ENCODE data around the gene ENTPD7.

The ENTPD7 gene

DNA sequence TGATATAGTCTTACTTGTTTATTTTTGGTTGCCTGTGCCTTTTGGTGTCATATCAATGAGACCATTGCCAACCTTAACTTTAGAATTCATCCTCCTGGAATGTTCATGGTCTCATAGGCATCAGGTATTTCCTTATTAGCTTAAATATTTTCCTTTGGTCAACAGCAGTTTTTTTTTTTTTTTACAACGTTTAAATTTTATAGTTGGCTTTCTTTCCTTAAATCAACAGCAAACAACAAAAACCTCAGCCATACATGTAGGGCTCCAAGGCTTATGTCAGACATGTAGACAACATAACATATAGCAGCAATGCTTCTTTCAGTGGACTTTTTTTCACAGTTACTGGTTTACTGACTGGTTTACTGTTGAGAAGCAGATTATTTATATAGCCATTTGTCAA is 22.7 kb downstream of the ENTPD7 start:
- Histone ChIP-seq H3K36me3 (replicated peaks; ENCODE audit: insufficient read depth, low read length) (no peaks in the 10 kb centered on the region; the same call in 1 of the 2 replicates), H3K4me1 (ENCODE audit: low read length) (no peaks in the 10 kb centered on the region), H3K9me2 (replicated peaks; ENCODE audit: insufficient read depth, low read length) (no peaks in the 10 kb centered on the region), H3K4me3 (ENCODE audit: low read length) (no peak overlapping the region), H3K27ac (ENCODE audit: low read length) (no peak overlapping the region), H3K27me3 (replicated peaks; ENCODE audit: insufficient read depth, low read length) (no peaks in the 10 kb centered on the region), H4K20me1 (ENCODE audit: insufficient read depth, low read length) (no peaks in the 10 kb centered on the region), H2AFZ (ENCODE audit: low read length) (no peak overlapping the region), H3K9me3 (replicated peaks; ENCODE audit: insufficient read depth, low read length) (no peaks in the 10 kb centered on the region), H3K4me2 (ENCODE audit: low read depth, low read length) (no peak overlapping the region), H3F3A (ENCODE audit: insufficient read depth, low read length) (no peaks in the 10 kb centered on the region), H3K9ac (ENCODE audit: low read length) (no peak overlapping the region), H3K79me2 (ENCODE audit: low read length) (no peaks in the 10 kb centered on the region)
- TF ChIP-seq EZH2phosphoT487 (IDR thresholded peaks at IDR 0.05; ENCODE audit: low read length) = no peak
- no peak for TF ChIP-seq EZH2 (optimal IDR thresholded peaks at IDR 0.05; ENCODE audit: low read depth, low read length)
- TF ChIP-seq, protein P1, sequence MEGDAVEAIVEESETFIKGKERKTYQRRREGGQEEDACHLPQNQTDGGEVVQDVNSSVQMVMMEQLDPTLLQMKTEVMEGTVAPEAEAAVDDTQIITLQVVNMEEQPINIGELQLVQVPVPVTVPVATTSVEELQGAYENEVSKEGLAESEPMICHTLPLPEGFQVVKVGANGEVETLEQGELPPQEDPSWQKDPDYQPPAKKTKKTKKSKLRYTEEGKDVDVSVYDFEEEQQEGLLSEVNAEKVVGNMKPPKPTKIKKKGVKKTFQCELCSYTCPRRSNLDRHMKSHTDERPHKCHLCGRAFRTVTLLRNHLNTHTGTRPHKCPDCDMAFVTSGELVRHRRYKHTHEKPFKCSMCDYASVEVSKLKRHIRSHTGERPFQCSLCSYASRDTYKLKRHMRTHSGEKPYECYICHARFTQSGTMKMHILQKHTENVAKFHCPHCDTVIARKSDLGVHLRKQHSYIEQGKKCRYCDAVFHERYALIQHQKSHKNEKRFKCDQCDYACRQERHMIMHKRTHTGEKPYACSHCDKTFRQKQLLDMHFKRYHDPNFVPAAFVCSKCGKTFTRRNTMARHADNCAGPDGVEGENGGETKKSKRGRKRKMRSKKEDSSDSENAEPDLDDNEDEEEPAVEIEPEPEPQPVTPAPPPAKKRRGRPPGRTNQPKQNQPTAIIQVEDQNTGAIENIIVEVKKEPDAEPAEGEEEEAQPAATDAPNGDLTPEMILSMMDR (IDR thresholded peaks at IDR 0.05; ENCODE audit: low read length) = no peak
- no peak for DNase-seq

- no peak overlapping the region for H2AFZ ChIP-seq (ENCODE audit: low read length)
- H3K36me3 ChIP-seq (replicated peaks; ENCODE audit: insufficient read depth, low read length) = no peaks in the 10 kb centered on the region; the same call in 1 of the 2 replicates
- H3K4me3 ChIP-seq (ENCODE audit: low read length) = no peak overlapping the region
- DNase-seq = no peak
- no peaks in the 10 kb centered on the region for H3F3A ChIP-seq (ENCODE audit: insufficient read depth, low read length)
- no peaks in the 10 kb centered on the region for H4K20me1 ChIP-seq (ENCODE audit: insufficient read depth, low read length)
- no peak overlapping the region for H3K4me2 ChIP-seq (ENCODE audit: low read depth, low read length)
- H3K4me1 ChIP-seq (ENCODE audit: low read length) = no peaks in the 10 kb centered on the region
- H3K9ac ChIP-seq (ENCODE audit: low read length) = no peak overlapping the region
- H3K27ac ChIP-seq (ENCODE audit: low read length) = no peak overlapping the region
- H3K79me2 ChIP-seq (ENCODE audit: low read length) = no peaks in the 10 kb centered on the region
- no peaks in the 10 kb centered on the region for H3K9me3 ChIP-seq (replicated peaks; ENCODE audit: insufficient read depth, low read length)
- H3K27me3 ChIP-seq (replicated peaks; ENCODE audit: insufficient read depth, low read length) = no peaks in the 10 kb centered on the region
- H3K9me2 ChIP-seq (replicated peaks; ENCODE audit: insufficient read depth, low read length) = no peaks in the 10 kb centered on the region
- TF ChIP-seq EZH2phosphoT487 (IDR thresholded peaks at IDR 0.05; ENCODE audit: low read length) (no peak), EZH2 (optimal IDR thresholded peaks at IDR 0.05; ENCODE audit: low read depth, low read length) (no peak)
- TF ChIP-seq, protein P1 (IDR thresholded peaks at IDR 0.05; ENCODE audit: low read length) = 0 out of 2 replicates have a peak, but pooled peaks have one; percentile 14
Measured at GRCh38 chr10:99682752-99683151, 23.4 kb downstream of the ENTPD7 start.

GRCh38 chr10:99685597-99685967 is 26.3 kb downstream of the ENTPD7 start:
- Histone ChIP-seq H2AFZ (ENCODE audit: low read length) (no peak overlapping the region), H3K27me3 (replicated peaks; ENCODE audit: insufficient read depth, low read length) (no peaks in the 10 kb centered on the region), H3K9ac (ENCODE audit: low read length) (no peak overlapping the region), H3K79me2 (ENCODE audit: low read length) (no peaks in the 10 kb centered on the region), H3K4me3 (ENCODE audit: low read length) (no peak overlapping the region), H3K9me2 (replicated peaks; ENCODE audit: insufficient read depth, low read length) (no peaks in the 10 kb centered on the region), H3F3A (ENCODE audit: insufficient read depth, low read length) (no peaks in the 10 kb centered on the region), H4K20me1 (ENCODE audit: insufficient read depth, low read length) (no peaks in the 10 kb centered on the region), H3K27ac (ENCODE audit: low read length) (no peak overlapping the region), H3K4me2 (ENCODE audit: low read depth, low read length) (no peak overlapping the region), H3K4me1 (ENCODE audit: low read length) (no peaks in the 10 kb centered on the region), H3K36me3 (replicated peaks; ENCODE audit: insufficient read depth, low read length) (no peaks in the 10 kb centered on the region), H3K9me3 (replicated peaks; ENCODE audit: insufficient read depth, low read length) (no peaks in the 10 kb centered on the region)
- DNase-seq = no peak
- TF ChIP-seq, protein P1 (IDR thresholded peaks at IDR 0.05; ENCODE audit: low read length) = no peak
- TF ChIP-seq EZH2phosphoT487 (IDR thresholded peaks at IDR 0.05; ENCODE audit: low read length) (no peak), EZH2 (optimal IDR thresholded peaks at IDR 0.05; ENCODE audit: low read depth, low read length) (no peak)
